ENCODE data around the gene ZC3H4.

ZC3H4 gene

DNA sequence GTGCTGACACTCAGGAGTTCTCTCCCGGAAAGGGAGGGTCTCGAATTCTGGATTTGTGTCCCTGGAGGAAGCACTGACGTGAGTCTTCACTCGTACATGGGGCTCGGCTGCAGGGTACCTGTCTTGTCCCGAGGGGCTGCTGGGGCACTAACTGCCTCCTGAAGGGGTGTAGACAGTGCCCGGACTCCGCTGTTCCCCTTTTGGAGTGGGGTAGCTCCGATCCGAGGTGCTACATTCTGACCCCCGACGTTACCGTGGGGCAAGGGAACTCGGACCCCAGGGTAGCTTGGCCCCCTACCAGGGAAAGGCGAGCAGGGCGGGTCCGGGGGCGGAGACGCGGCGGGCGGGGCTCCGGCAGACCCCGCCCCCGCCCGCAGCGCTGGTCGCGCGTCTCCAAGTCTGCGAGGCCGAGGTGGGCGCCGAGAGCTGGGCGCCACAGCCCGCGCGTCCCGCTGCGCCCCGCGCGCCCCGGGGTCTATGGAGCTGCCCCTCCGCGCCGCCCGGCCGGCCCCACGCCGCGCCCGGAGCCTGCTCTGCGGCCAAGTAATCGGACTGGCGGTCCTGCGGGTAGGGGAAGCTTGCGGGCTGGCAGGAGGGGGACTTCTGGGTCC lies 94.0 kb downstream of the ZC3H4 start, which contains the start of gene NPAS1:
Gene NPAS1 (plus strand): TSS at position 407 of the 611 bp plus-strand sequence. CDS start 1,211 bp downstream, outside the sequence.
- no peak for FAIRE-seq

DNA sequence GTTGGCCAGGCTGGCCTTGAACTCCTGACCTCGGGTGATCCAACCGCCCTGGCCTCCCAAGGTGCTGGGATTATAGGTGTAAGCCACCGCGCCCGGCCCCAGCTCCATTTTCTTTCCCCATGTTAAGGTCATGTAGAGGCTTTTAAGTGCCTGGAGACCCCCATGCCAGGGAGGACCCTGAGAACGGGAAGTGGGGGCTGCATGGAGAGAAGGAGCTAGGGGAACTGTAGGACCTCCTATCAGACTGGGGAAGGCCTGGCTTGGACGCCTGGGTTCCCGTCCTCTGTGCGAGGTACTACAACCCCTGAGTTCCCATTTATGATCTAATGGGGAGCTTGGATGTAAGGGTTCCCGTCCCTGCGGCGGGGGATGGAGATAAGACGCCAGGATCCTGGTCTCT lies 94.7 kb downstream of the ZC3H4 start:
- no peak for FAIRE-seq
